HepG2 (cell line): ENCODE results near the gene CCDC167. TPM values are rescaled to one million over a fixed set of nuclear protein-coding genes. Genes with fewer than 3 reads are reported as not detected.
A peak's percentile ranks its signal among the peaks of the same experiment; 100 is the strongest.

ENCODE experiments used
- ATAC-seq: fragments of 200-7000 bp; cut with Tn5 transposase; 3 replicates; pipeline ENCODE4 v1.9.1; 2020; ENCODE audit warnings: mild to moderate bottlenecking, moderate library complexity
- BruUV-seq: library from RNA; stranded (reverse); fragments of 400-500 nt; replicated peaks from 2 replicates; lab custom pipeline; 2021; lab: Mats Ljungman, UMichigan
- CTCF ChIA-PET: fragments of 300-600 bp; formaldehyde crosslinking; extraction: SDS; loops from one replicate; lab custom pipeline; 2021; ENCODE audit warnings: low total read pairs, inconsistent platforms, low intra/inter-chr PET ratio; lab: Yijun Ruan, JAX
- POLR2A ChIA-PET: fragments of 350-600 bp; sonication (Branson Sonifier 250); formaldehyde crosslinking; loops from one replicate; lab custom pipeline; 2020; ENCODE audit warnings: antibody characterized with exemption, inconsistent platforms; lab: Yijun Ruan, JAX
- DNase-seq: peaks from one replicate; pipeline ENCODE4 v3.0.0-alpha.2; 2015; ENCODE audit warnings: low spot score
- FAIRE-seq: peaks from 3 replicates; lab custom pipeline; 2011; peaks lifted over from hg19 to GRCh38; lab: Jason Lieb, UNC
- H2AFZ ChIP-seq: one replicate; pipeline ENCODE4 v1.6.1; 2011; ENCODE audit warnings: low read length, inconsistent platforms
- H3K27ac ChIP-seq: fragments of 300-600 bp; 3 replicates; pipeline ENCODE4 v1.8.0; 2011; ENCODE audit warnings: mixed run types, mild to moderate bottlenecking, mixed read lengths, low read length, inconsistent platforms; ENCODE audit not compliant: insufficient read depth; ENCODE audit errors: extremely low read length
- H3K27me3 ChIP-seq, 2 experiments: fragments of 200-600 bp in 1 of 2; 2 replicates in 1 of 2; 3 replicates in 1 of 2; pipeline versions ENCODE4 v1.6.0 to v1.8.0; 2011; ENCODE audit warnings: low read length in 2 of 2, mild to moderate bottlenecking in 2 of 2, moderate library complexity in 2 of 2, inconsistent platforms in 1 of 2; ENCODE audit not compliant: insufficient read depth in 2 of 2, control insufficient read depth in 1 of 2
- H3K36me3 ChIP-seq, 2 experiments: fragments of 200-600 bp in 1 of 2; replicated peaks in 1 of 2; 2 replicates in 1 of 2; 3 replicates in 1 of 2; pipeline versions ENCODE4 v1.5.1 to v1.8.0; 2011; ENCODE audit warnings: low read length in 2 of 2, inconsistent platforms in 1 of 2; ENCODE audit not compliant: insufficient read depth in 2 of 2, control insufficient read depth in 1 of 2
- H3K4me1 ChIP-seq: 2 replicates; pipeline ENCODE4 v1.5.1; 2012; ENCODE audit warnings: low read length, inconsistent platforms; ENCODE audit not compliant: insufficient read depth
- H3K4me2 ChIP-seq: 2 replicates; pipeline ENCODE4 v1.6.0; 2011; ENCODE audit warnings: low read depth, low read length, inconsistent platforms
- H3K4me3 ChIP-seq, 3 experiments: fragments of 200-600 bp in 1 of 3; sonication (generic), shearing (Covaris generic) in 1 of 3; replicated peaks in 1 of 3; 2 replicates each; pipeline ENCODE4 v1.5.1; 2011 to 2016; ENCODE audit warnings: low read length in 3 of 3, inconsistent platforms in 2 of 3, low read depth in 2 of 3, mild to moderate bottlenecking in 2 of 3, control low read depth in 1 of 3, mixed read lengths in 1 of 3; ENCODE audit not compliant: insufficient read depth in 1 of 3
- H3K79me2 ChIP-seq: one replicate; pipeline ENCODE4 v1.6.1; 2011; ENCODE audit warnings: low read length, inconsistent platforms; ENCODE audit not compliant: insufficient read depth
- H3K9ac ChIP-seq: 2 replicates; pipeline ENCODE4 v1.6.0; 2011; ENCODE audit warnings: mild to moderate bottlenecking, low read depth, low read length, inconsistent platforms; ENCODE audit not compliant: insufficient read depth
- H3K9me3 ChIP-seq: 2 replicates; pipeline ENCODE4 v1.5.1; 2012; ENCODE audit warnings: mild to moderate bottlenecking, low read length
- H4K20me1 ChIP-seq: 2 replicates; pipeline ENCODE4 v1.6.0; 2011; ENCODE audit warnings: inconsistent platforms, mild to moderate bottlenecking, low read length, moderate library complexity; ENCODE audit not compliant: insufficient read depth
- EHMT2 ChIP-seq: fragments of 200-600 bp; sonication (generic); IDR thresholded peaks from 2 replicates; pipeline ENCODE4 v1.7.0; 2017; ENCODE audit warnings: antibody characterized with exemption, low read depth, low read length, borderline replicate concordance
- FOXO4 ChIP-seq: sonication (generic); formaldehyde crosslinking; conservative IDR thresholded peaks from 2 replicates; pipeline ENCODE4 v1.8.1; 2023; ENCODE audit warnings: missing genetic modification reagents
- ZNF687 ChIP-seq: sonication (generic); formaldehyde crosslinking; IDR thresholded peaks from 2 replicates; pipeline ENCODE4 v1.5.1; 2020; ENCODE audit warnings: mild to moderate bottlenecking, missing genetic modification reagents, moderate library complexity
- ZNF7 ChIP-seq: IDR thresholded peaks from 2 replicates; pipeline ENCODE4 v1.6.1; 2016; ENCODE audit warnings: missing biosample characterization, missing genetic modification reagents
- WGBS: methylation state at CpG from one replicate; pipeline ENCODE4 v1.1.6; 2017; ENCODE audit warnings: low lambda C conversion rate; 5-methylcytosine and 5-hydroxymethylcytosine counted together
- in situ Hi-C: cut with HindIII; loops from 2 replicates; pipeline ENCODE4 v1.10.0; 2017; ENCODE audit warnings: low pct_unique_long_range_greater_than_20kb; ENCODE audit not compliant: extremely low pct_ligation_motif_present
- intact Hi-C: fragments of 100-400 bp; cut with micrococcal nuclease; formaldehyde crosslinking; loops from one replicate; pipeline ENCODE4 v1.10.0; 2022; ENCODE audit not compliant: unreplicated experiment
- polyA plus RNA-seq, 8 experiments: library from polyadenylated mRNA; depleted of rRNA in 3 of 8; stranded (reverse) in 7 of 8; unstranded in 1 of 8; fragments of >200 nt; fragmentation: Illumina TruSeq in 4 of 8; extraction: Trizol in 4 of 8; gene quantifications; 2 replicates each; pipeline versions ENCODE4 v1.2.1 to v1.2.3, GENCODE V29; 2011 to 2016; ENCODE audit warnings: low read depth in 4 of 8, missing spikeins in 1 of 8, mixed read lengths in 1 of 8; ENCODE audit not compliant: insufficient read depth in 1 of 8
- total RNA-seq, 5 experiments: library from RNA; depleted of rRNA; stranded (reverse); fragments of >200 nt; fragmentation: Illumina TruSeq; extraction: Trizol; gene quantifications; 2 replicates each; pipeline ENCODE4 v1.2.3, GENCODE V29; 2016; ENCODE audit warnings: low read depth in 1 of 5

Gene CCDC167
- total and polyA plus RNA-seq, 2 of the 13 experiments (the other 11 are each of a cell fraction or from before 2014, with no cell fraction given): 48.4 to 66.8 TPM

GRCh38 chr6:37491171-37491829 lies 8.4 kb downstream of the CCDC167 start:
- CTCF ChIA-PET: no interaction called here

More at GRCh38 chr6:37491171-37491829, 8.4 kb downstream of the CCDC167 start:
- in situ Hi-C loops (no loop called here), intact Hi-C loops (loop anchor here (5.0 kb wide), 1 partner anchor 564 kb away; no protein-coding TSS in a partner anchor)
- no peaks in the 10 kb centered on the region for H3K79me2 ChIP-seq
- H3K9me3 ChIP-seq: no peaks in the 10 kb centered on the region
- FAIRE-seq: no peak
- WGBS: 81% methylated on average over 7 of the region's 12 CpGs
- H3K36me3 ChIP-seq: 0 out of 5 replicates have a peak, but pooled peaks cover 0 to 2% of the 10 kb centered on the region in 2 experiments
- H3K4me1 ChIP-seq: peaks cover 11% of the 10 kb centered on the region
- no peaks in the 10 kb centered on the region for H3K27me3 ChIP-seq
- no peak for DNase-seq
- H4K20me1 ChIP-seq: no peaks in the 10 kb centered on the region
- POLR2A ChIA-PET: interaction anchor here (0.7 to 1.3 kb wide), 2 partner anchors 9 to 24 kb away, joined by 3 to 5 read pairs; no protein-coding TSS in a partner anchor
- H3K9ac ChIP-seq: no peak overlapping the region
- TF ChIP-seq ZNF687 (CRISPR knock-in tag) (peak; percentile 0; the same call in 1 of the 2 replicates), EHMT2 (no peak), FOXO4 (CRISPR knock-in tag) (0 out of 2 replicates have a peak, but pooled peaks have one; percentile 46), ZNF7 (CRISPR knock-in tag) (no peak)
- TF ChIP-seq, all 625 proteins: peak for 2
- no peak for ATAC-seq
- Histone ChIP-seq H3K4me3 (no peak overlapping the region), H3K27ac (no peak overlapping the region), H2AFZ (no peak overlapping the region), H3K4me2 (no peak overlapping the region)
- no TSS peak for BruUV-seq
